ENCODE measurements around the gene PAPPA2. TPM values are rescaled to one million over a fixed set of nuclear protein-coding genes. Genes with fewer than 3 reads are reported as not detected.

PAPPA2 gene
- total and polyA plus RNA-seq, 2 of the 8 experiments (the other 6 are each of a cell fraction or from before 2014, with no cell fraction given): 0.08 to 0.88 TPM

DNA sequence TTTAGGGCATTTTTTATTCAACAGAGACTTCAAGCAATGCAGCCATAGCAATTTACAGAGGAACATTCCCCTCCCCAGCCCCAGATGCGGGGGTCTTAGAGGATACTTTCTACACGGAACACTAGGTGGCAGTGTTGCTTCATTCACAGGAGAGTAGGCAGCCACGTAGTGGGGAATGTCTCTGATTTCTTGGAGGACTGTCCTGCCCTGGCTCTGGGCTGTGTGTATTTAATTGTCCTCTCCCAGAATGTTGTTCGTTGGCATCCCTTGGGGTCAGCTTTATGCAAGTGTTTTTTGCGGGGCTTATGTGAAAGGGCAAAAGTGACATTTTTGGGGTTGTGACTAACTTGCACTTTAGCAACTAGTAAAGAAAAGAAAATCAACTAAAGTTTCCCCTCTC, 96.9 kb downstream of the PAPPA2 start (continued):
- no peak for TF ChIP-seq CHD2 (IDR thresholded peaks at IDR 0.05; ENCODE audit: low read length)
- TF ChIP-seq, protein P1, sequence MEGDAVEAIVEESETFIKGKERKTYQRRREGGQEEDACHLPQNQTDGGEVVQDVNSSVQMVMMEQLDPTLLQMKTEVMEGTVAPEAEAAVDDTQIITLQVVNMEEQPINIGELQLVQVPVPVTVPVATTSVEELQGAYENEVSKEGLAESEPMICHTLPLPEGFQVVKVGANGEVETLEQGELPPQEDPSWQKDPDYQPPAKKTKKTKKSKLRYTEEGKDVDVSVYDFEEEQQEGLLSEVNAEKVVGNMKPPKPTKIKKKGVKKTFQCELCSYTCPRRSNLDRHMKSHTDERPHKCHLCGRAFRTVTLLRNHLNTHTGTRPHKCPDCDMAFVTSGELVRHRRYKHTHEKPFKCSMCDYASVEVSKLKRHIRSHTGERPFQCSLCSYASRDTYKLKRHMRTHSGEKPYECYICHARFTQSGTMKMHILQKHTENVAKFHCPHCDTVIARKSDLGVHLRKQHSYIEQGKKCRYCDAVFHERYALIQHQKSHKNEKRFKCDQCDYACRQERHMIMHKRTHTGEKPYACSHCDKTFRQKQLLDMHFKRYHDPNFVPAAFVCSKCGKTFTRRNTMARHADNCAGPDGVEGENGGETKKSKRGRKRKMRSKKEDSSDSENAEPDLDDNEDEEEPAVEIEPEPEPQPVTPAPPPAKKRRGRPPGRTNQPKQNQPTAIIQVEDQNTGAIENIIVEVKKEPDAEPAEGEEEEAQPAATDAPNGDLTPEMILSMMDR (IDR thresholded peaks at IDR 0.05; ENCODE audit: control extremely low read depth in 1 of 3, insufficient read depth in 1 of 3, low read depth in 1 of 3, low read length in 3 of 3): peak; percentile 56 to 92 (median 78)
- TF ChIP-seq CEBPB (IDR thresholded peaks at IDR 0.05; ENCODE audit: low read depth, low read length): no peak
- TF ChIP-seq YY1 (IDR thresholded peaks at IDR 0.05; ENCODE audit: low read depth, low read length): 0 out of 2 replicates have a peak, but pooled peaks have one; percentile 19
- no peak for TF ChIP-seq SP4 (IDR thresholded peaks at IDR 0.05; ENCODE audit: low read length)
- TF ChIP-seq POLR2A (IDR thresholded peaks at IDR 0.05; ENCODE audit: control extremely low read depth in 1 of 2, low read depth in 2 of 2, low read length in 2 of 2): no peak
- no peak for TF ChIP-seq ZNF274 (IDR thresholded peaks at IDR 0.05; ENCODE audit: borderline replicate concordance, extremely low read depth, low read length)
- no peak for TF ChIP-seq HDAC6 (IDR thresholded peaks at IDR 0.05; ENCODE audit: low read depth, low read length)
